Myocyte (in vitro differentiated cells): ENCODE measurements around the gene EHD4. TPM values are rescaled to one million over a fixed set of nuclear protein-coding genes. Genes with fewer than 3 reads are reported as not detected.

Experiments used
- DNase-seq: peaks from one replicate; pipeline ENCODE4 v3.0.0-alpha.2; 2012; ENCODE audit warnings: low read depth
- total RNA-seq: library from RNA; depleted of rRNA; stranded (reverse); fragments of >200 nt; gene quantifications from 2 replicates; pipeline ENCODE4 v1.2.3, GENCODE V29; 2014

Gene EHD4
- total RNA-seq, 1 donor from 2014 or later, result 9.7 TPM

DNA sequence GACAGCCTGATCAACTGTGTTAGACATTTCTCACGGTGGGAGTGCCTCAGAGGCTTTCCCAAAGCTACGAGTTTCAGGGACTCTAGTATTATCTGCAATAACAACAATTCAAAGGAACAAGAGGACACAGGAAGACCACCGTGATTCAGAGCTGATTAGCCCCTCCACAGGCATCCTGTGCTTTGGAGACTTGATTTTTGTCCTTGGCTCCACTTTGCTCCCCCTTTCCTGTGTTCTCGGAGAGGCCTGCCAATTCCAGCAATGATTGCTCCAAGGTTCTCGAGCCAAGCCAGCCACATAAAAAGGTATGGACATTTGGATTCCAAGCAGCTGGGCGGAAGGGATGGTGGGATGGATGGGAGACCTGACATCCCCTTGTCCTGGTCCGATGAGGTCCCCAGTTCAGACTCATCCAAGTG, 14.3 kb downstream of the EHD4 start:
- DNase-seq, result no peak

DNA sequence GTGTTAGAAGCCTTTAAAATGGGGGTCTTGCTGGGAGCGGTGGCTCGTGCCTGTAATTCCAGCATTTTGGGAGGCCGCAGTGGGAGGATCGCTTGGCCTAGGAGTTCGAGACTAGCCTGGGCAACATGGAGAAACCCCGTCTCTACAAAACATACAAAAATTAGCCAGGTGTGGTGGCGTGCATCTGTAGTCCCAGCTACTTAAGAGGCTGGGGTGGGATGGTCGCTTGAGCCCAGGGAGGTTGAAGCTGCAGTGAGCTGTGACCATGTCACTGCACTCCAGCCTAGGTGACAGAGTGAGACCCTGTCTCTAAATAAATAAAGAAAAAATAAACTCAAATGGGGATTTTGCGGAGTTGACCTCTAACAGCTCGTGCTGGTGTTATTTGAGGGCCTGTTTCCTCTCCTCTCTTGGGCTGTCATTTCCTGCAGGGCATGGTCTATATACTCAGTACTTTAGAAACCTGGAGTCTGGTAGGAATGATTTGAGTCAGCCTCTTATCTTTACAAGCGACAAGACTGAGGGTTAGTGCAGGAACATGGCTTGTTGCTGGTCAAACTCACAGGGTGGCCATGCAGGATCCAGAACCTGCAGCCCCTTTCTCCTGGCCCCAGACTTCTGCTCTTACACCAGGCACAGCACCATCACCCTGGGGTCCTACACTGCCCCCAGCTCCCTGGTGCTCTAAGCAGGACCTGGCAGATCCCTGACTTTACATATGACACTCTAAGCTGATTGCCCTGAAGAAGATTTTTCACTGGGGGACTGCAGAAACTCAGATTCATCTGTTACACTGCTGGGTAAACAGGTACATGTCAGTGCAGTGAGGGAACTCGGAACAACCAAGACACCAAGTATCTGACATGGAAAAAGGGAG, 15.1 kb downstream of the EHD4 start:
- no peak for DNase-seq

DNA sequence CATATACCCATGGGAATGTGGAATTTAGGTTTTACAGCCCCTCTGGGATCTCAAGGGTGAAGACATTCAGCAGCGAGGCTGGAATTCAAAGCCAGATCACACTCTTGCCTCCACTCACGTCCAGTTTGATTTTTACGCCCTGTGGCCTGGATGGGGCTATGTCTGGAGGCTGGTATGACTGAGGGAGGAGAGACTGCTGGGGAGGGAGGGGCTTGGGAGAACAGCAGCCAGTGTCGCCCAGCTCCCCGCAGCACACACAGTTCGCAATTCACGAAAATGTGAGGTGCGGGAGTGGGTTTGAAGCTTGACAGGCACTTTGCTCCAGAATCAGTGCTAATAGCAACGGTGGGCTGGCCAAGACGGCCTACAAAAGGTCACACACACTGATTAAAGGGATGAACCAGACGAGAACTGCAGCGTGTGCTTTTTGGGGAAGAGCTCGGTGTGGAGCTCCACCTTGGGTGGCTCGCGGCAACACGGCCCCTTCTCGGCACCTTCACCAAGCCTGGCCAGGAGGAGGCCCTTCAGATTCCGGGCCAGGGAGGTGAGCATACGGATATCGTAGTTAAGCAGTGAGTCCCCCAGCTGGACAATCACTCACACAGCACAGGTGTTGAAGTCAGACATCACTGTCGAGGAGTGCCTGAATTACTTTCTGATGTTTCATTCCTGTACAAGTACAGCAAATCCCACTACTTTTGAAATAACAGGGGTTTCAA, 16.4 kb downstream of the EHD4 start:
- no peak for DNase-seq

DNA sequence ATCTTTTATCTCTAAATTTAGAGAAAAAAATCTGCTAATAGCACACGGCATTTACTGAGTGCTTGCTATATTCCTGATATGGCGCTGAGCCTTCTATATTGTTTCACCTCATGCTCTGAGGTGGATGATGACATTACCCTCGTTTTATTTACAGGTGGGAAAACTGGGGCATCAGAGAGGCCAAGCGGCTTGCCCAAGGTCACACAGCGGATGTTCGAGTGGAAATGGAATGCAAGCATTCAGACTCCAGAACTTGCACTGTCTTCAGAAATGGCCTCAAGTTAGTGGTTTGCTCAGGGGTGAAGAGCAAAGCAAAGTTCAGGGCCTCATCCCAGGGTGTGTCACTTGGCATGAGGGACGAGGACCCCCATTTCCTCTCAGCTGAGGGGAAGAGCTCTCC, 17.3 kb downstream of the EHD4 start:
- no peak for DNase-seq

DNA sequence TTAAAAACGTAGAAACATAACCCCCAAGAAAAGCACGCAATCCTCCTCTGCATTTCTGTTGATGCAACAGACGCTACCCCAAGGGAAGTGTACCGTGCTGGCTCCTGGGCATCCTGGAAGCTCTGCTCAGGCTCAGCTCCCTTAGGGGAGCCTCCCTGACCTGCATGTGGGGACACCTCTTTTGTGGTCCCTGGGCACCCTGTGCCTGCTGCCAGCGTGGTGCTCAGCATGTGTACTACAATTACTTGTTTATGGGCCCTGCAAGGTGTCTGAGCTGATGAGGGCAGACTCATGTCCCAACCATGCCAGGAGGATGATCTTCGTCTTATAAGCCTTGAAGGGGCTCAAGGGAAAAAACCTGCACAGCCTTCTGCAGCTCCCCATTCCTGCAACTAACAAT, 18.3 kb downstream of the EHD4 start:
- no peak for DNase-seq

DNA sequence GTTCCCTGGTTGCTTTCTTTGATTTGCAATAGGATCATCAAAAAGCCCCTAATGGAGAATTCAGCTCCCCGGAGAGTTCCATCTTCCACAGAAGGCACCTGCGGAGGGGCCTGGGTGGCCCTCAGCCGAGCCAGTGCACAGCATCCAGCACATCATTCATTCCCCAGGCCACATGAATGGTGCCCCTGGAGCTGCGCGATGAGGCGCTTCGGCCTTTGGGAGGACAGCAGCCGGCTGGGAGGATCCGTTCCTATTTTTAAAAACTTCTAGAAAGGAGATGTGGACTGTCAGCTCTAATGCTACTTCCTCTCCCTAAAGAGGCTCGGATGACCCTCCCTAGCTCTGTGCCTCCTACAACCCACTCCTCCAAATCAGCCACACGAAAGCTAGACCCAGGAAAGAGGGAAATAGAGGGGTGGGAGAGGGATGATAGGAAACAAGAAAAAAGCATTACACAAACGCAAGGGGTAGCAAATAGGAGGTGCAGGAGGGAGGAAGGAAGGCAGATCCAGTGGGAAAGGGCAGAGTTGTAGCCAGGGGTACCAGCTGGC, 20.3 kb downstream of the EHD4 start:
- no peak for DNase-seq

DNA sequence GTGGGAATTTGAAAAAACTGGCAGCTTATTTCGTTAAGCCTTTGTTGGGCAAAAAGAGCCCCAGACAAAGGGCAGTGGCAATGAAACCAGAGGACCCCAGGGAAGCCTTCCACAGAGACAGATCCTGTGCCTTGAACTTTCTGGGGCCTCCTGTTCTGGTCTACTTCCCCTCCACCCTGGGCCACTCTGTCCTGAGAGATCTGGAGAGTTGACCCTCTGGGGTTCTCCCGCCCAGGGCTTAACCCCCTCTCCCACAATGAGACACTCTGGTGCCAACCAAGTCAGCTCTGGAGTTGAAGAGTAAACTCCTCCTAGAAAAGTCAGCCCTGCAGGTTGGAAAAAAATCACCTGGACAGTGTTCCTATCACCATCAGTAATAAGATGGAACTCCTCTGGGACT, 20.8 kb downstream of the EHD4 start:
- DNase-seq, result no peak

DNA sequence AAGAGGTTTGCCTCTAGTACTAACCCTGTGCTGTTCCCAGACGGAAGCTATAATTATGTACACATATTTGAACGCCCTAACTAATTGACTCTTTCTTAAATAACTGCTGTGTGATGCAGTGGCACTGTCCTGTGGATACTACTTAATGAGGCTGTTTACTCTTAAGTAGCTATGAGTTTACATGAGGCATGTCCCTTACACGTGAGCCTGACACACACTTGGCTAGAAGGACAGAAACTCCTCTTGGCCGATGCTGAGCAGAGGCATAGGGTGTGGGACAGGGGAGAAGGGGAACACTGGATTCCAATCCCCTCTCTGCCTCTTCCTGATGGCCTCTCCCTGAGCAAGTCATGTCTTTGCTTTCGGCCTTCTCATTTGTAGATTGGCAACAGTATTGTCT, 21.9 kb downstream of the EHD4 start:
- DNase-seq, result no peak

DNA sequence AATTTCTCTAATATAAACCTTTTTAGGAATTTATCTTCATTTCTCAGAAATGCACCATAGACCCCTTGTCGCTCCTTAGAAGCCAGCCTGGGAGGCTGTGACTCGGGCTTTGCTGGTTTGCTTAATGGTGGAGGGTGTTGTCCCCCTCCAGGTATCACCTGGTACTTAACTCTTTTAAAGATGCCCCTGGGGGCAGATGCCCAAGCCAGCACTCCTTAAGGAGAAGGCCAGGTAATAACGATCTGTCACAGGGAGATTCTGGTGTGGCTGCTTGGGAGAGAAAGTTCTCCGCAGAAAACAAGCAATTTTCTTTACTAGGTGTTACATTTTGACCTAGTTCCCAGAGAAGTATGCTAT, 22.3 kb downstream of the EHD4 start:
- DNase-seq, result no peak

DNA sequence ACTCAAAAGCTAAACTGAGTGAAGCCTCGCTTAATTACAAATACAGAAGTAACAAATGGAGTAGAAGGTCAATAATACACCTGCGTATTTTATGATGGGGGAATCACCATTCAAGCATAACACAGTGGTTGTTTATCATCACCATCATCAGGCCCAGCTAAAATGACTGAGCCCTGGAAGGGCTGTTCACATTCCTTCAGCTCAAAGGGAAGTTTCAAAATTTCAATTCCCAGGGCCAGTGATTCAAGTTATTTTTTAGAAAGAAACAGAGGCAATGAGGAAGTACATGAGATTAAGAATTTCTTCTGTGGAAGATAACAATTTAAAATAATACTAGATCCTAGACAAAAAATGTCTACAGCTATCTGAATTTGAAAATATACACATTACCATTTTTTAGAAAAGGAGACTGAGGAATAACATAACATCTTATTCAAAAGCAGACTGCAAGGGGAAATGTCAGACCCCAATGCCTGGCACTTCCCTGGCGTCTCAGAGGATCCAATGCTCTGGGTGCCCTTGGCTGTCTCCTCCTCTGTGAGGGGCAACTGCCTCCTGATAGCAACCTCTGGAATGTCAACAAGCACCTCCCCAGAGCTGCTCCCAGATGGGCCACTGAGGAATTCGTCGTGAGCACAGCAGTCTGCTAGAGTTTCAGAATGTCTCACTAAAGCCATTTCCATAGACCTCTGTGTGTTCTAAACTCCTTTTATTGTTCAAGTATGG, 22.8 kb downstream of the EHD4 start:
- no peak for DNase-seq

DNA sequence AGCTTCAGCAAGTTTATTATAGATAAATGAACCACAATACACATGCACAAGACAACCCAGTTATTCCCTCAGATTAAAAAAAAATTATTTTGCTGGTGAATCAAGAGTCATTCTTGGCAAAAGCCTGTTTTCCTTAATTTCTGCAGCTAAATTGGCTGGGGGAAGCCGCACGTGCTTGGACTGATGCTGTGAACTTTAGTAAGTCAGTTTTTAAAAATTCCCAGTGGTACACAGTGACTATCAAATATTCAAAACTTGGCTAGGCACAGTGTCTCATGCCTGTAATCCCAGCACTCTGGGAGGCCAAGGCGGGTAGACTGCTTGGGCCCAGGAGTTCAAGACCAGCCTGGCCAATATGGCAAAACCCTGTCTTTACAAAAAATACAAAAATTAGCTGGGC, 23.9 kb downstream of the EHD4 start:
- DNase-seq, result no peak

DNA sequence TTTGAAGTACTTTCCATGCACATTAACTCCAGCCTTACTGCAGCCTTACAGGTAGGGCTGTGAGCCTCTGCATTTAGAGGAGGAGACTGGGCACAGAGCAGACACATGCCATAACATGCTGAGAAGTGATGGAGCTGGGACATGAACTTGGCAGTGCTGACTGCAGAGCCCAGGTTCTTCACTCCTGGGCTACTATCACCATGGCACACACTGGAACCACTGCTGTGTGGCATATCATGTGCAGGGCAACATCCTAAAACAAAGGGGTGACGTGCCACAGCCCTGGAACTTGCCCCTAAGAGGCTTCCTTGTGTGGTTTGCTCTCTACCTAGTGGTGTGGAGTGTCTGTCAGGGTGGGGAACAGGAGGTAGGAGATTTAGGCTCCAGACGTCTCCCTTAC, 25.4 kb downstream of the EHD4 start:
- DNase-seq, result no peak

DNA sequence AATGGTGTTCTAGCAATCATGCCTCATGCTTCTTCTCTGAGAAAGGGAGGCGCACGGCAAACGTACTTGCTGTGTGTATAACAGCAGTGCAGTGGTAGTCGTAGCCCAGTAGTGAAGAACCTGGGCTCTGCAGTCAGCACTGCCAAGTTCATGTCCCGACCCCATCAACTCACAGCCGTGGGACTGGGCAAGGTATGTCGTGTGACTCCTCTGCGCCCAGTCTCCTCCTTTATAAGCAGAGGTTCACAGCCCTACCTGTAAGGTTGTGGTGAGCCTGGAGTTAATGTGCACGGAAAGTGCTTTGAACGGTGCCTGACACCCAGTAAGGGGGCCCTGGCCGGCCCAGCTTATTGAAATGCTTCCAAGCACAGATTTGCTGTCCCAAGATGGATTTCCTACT, 26.6 kb downstream of the EHD4 start:
- DNase-seq, result no peak

DNA sequence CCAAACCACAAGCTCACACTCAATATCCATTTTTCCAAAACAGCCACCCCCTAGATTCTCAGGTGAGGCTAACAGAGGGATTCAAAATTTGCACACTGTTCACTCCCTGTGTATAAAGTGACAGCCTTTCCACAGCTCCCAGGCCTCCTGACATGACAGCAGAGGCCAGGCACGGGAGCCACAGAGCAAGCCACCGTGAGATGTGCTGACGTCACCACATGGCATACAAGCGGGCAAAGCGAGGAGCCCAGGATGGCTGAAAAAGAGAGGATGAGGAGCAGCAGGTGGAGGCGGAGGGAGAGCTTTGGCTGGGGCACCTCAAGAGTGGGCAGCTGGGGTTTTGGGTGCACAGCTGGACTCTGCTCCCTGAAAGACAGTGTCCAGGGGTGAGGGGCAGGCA, 27.1 kb downstream of the EHD4 start:
- no peak for DNase-seq

DNA sequence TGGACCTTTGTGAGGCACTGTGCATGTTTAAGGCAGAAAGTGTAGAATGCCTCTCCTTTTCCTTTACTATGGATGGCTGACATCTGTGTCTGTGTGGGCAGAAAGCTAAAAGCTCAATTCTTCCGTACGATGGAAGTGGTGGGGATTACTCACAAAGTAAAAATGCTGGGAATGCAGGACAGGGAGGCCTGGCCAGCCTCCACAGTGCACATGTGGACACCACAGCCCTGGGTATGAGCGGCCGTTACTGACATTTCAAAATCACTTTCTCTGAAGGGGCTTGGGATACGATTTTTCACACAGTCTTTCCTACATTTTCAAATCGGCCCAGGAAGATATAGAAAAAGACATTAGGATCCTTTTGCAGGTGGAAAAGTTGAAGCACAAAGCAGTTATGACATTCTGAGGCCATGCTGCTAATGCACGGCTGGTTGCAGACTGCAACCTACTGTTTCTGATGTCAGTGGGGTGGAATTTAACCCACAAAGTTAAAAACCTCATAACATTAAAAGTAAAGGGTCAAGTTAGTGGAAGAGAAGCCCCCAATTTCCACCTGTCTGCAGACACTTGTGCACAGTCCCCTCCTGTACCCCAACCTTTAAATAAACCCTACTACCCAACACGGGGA, 27.9 kb downstream of the EHD4 start:
- DNase-seq, result peak; percentile 82

DNA sequence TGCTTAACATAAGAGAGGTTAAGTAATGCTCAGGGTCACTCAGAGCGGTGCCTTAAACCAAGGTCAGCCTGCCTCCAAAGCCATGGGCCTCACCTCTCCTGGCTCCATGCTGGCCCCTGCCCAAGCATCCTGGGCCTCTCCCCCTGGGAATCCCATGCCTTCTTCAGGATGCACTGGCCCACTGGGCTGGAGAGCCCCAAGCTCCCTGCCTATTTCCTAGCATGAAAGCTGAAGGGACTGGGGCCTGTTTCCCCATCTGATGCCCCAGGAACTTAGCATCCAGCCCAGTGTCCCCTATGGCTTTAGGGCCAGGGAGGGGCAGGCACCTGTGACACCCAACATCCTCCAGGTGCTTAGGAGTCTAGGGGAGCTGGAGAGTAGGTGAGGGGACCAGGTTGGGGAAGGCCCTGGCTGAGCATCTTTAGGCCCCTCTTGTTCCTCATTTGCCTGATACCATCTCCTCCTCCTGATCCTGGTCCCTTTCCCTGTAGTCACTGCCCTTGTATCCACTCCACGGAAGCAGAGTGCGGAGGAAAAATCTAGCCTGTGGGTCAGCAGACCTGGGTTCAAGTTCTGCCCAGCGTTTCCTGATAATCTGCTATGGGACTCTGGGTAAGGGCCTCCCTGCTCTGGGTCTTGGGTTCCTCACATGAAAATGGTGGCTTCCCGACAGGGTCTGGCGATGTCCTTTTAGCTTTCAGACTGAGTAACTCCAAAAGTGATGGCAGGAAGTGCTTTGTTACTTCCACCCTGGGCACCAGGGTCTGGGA, 28.6 kb downstream of the EHD4 start:
- DNase-seq, result no peak

DNA sequence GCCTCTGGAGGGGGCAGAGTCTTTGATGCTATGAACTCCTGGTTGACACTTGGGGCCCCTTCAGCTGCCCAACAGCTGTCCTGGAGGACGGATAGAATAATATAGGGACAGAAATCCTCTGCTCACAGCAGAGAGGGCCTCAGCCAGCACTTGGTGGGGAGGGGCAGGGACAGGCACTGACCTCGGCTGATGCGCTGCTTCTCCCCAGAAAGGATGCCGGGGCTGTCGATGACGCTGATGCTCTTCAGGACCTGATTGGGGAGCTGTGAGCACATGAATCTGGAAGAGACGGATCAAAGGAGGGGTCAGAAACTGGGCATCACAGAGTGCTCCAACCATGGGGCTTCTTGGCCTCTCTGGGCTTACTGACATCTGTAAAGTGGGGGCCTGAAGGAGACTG, 29.5 kb downstream of the EHD4 start:
- no peak for DNase-seq

DNA sequence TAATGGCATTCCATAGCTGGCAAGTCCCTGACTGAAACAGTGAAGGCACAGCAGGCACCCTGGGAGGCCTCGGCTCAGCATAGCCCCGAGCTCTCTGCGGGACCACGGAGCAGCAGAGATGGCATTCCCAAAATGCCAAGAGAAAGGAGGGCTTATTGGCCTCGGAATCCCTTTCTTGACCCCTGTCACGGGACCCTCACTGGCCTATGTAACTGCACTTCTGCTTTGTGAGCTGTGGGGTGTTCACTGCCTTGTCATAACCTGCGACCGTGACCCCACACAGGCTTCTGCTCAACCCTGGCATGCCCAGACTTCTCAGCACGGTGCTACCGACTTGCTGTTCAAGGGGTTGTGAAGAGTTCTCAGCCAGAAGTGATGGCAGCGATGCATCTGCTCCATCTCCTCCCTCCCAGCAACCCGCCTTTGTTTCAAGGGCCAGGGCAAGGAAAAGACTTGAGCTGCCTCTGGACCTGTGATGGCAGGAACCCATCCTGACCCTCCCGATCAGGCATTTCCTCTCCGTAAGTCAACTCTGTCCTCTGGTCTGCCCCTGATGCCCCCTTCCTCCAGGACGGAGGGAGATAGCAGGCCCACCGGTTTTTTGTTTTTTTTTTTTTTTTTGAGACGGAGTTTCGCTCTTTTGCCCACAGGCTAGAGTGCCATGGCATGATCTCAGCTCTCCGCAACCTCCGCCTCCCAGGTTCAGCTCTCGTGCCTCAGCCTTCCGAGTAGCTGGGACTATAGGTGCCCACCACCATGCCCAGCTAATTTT, 30.5 kb downstream of the EHD4 start:
- no peak for DNase-seq

DNA sequence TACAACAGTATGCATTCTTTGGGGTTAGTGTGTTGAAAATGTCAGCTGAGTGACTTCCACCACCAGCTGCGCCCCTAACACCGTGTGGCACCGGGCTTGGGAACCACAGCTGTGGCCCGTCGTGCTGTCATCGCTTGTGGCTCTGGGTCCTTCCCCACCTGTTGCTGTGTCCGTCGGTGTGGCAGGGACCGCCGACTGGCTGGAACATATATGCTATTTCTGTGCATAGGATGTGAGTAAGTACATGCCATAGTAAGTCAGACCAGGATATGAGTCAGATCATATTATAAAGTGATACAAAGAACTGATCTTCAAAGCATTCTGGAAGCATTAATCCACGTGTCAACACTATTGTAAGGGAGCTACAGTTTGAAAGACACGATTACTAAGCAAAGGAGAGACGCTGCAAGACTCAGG, 31.9 kb downstream of the EHD4 start:
- peak; percentile 92 for DNase-seq

DNA sequence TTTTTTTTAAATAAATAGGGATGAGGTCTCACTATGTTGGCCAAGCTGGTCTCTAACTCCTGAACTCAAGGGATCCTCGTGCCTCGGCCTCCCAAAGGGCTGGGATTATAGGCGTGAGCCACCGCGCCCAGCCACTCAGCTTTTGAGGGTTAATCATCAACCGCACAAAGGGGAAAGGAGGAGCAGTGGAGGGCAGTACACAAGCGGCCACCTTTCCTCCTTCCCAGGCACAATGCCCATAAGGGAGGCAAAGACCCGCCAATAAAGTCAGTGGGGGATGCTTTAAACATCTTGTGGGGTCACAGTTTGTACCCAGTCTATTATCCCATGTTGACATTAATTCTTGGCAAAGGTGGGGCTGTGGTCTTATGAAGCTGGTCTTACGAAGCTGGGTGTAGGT, 32.4 kb downstream of the EHD4 start:
- DNase-seq, result no peak
